GM23338 (cell line): ENCODE results near the gene TRIM27. TPM values are rescaled to one million over a fixed set of nuclear protein-coding genes. Genes with fewer than 3 reads are reported as not detected.

Experiments
- ATAC-seq: fragments of 200-7000 bp; cut with Tn5 transposase; 3 replicates; pipeline ENCODE4 v1.9.1; 2020
- DNase-seq: peaks from one replicate; pipeline ENCODE4 v3.0.0-alpha.2; 2015; ENCODE audit warnings: low spot score
- H2AFZ ChIP-seq: fragments of 200-600 bp; sonication (generic); 2 replicates; pipeline ENCODE4 v1.8.0; 2016; ENCODE audit warnings: antibody characterized with exemption, mild to moderate bottlenecking, moderate library complexity
- H3F3A ChIP-seq: fragments of 200-600 bp; sonication (generic); replicated peaks from 2 replicates; pipeline ENCODE4 v1.8.0; 2017; ENCODE audit warnings: antibody characterized with exemption, mixed run types, low read depth
- H3K27ac ChIP-seq: fragments of 200-600 bp; sonication (generic); 2 replicates; pipeline ENCODE4 v1.6.1; 2016; ENCODE audit warnings: low read depth
- H3K27me3 ChIP-seq: fragments of 200-600 bp; sonication (generic); 2 replicates; pipeline ENCODE4 v1.8.0; 2016; ENCODE audit warnings: mild to moderate bottlenecking, mixed run types, moderate library complexity; ENCODE audit not compliant: insufficient read depth
- H3K36me3 ChIP-seq: fragments of 200-600 bp; sonication (generic); 2 replicates; pipeline ENCODE4 v1.8.0; 2016; ENCODE audit warnings: mild to moderate bottlenecking; ENCODE audit not compliant: insufficient read depth
- H3K4me1 ChIP-seq: fragments of 200-600 bp; sonication (generic); 2 replicates; pipeline ENCODE4 v1.8.0; 2016; ENCODE audit warnings: mild to moderate bottlenecking, moderate library complexity; ENCODE audit not compliant: insufficient read depth
- H3K4me2 ChIP-seq: fragments of 200-600 bp; sonication (generic); 2 replicates; pipeline ENCODE4 v1.7.1; 2017; ENCODE audit warnings: mixed run types
- H3K4me3 ChIP-seq: fragments of 200-600 bp; sonication (generic); 2 replicates; pipeline ENCODE4 v1.6.1; 2016; ENCODE audit warnings: mixed run types
- H3K79me2 ChIP-seq: fragments of 200-600 bp; sonication (generic); replicated peaks from 2 replicates; pipeline ENCODE4 v1.8.0; 2017; ENCODE audit warnings: mild to moderate bottlenecking; ENCODE audit not compliant: insufficient read depth
- H3K9me2 ChIP-seq: fragments of 200-600 bp; sonication (generic); 2 replicates; pipeline ENCODE4 v1.8.0; 2017; ENCODE audit not compliant: insufficient read depth
- H4K20me1 ChIP-seq: fragments of 200-600 bp; sonication (generic); replicated peaks from 2 replicates; pipeline ENCODE4 v1.8.0; 2017; ENCODE audit warnings: mild to moderate bottlenecking; ENCODE audit not compliant: insufficient read depth
- H3K27ac Mint-ChIP-seq: 2 replicates; pipeline ENCODE4 v1.8.0; 2020; ENCODE audit warnings: inconsistent platforms, mild to moderate bottlenecking, moderate library complexity, mixed read lengths
- H3K27me3 Mint-ChIP-seq: 3 replicates; pipeline ENCODE4 v1.8.0; 2022; ENCODE audit warnings: low read depth, mild to moderate bottlenecking, moderate library complexity, mixed read lengths, inconsistent platforms; ENCODE audit not compliant: insufficient read depth, poor library complexity
- H3K36me3 Mint-ChIP-seq: 3 replicates; pipeline ENCODE4 v1.8.0; 2021; ENCODE audit warnings: low read depth, mild to moderate bottlenecking, inconsistent platforms, moderate library complexity, mixed read lengths
- H3K4me1 Mint-ChIP-seq: 3 replicates; pipeline ENCODE4 v1.8.0; 2020; ENCODE audit warnings: mild to moderate bottlenecking, inconsistent platforms, mixed read lengths
- H3K4me3 Mint-ChIP-seq: 3 replicates; pipeline ENCODE4 v1.8.0; 2021; ENCODE audit warnings: moderate library complexity, mild to moderate bottlenecking, inconsistent platforms, mixed read lengths
- H3K9me3 Mint-ChIP-seq: 3 replicates; pipeline ENCODE4 v1.8.0; 2020; ENCODE audit warnings: moderate library complexity, mild to moderate bottlenecking, inconsistent platforms, mixed read lengths
- CREB1 ChIP-seq: fragments of 250-450 bp; sonication (Bioruptor Pico); IDR thresholded peaks from 2 replicates; pipeline ENCODE4 v1.5.0; 2020; ENCODE audit warnings: low read depth, mild to moderate bottlenecking, moderate library complexity
- CTCF ChIP-seq, 2 experiments: fragments of 200-600 bp in 1 of 2; sonication (generic) in 1 of 2; conservative IDR thresholded peaks; 2 replicates each; pipeline versions ENCODE4 v1.5.1 to v1.6.1; 2016 to 2017; ENCODE audit warnings: antibody characterized with exemption in 2 of 2, low read depth in 2 of 2, mild to moderate bottlenecking in 2 of 2, moderate library complexity in 1 of 2
- ETS1 ChIP-seq: IDR thresholded peaks from 2 replicates; pipeline ENCODE4 v1.6.1; 2016; ENCODE audit warnings: antibody characterized with exemption
- EZH2 ChIP-seq: fragments of 200-600 bp; sonication (generic); IDR thresholded peaks from one replicate; pipeline ENCODE4 v1.8.0; 2017; ENCODE audit warnings: antibody characterized with exemption, mild to moderate bottlenecking, low read depth; ENCODE audit not compliant: unreplicated experiment
- EZH2phosphoT487 ChIP-seq: fragments of 200-600 bp; sonication (generic); IDR thresholded peaks from one replicate; pipeline ENCODE4 v1.8.1; 2018; ENCODE audit warnings: antibody characterized with exemption; ENCODE audit not compliant: unreplicated experiment
- JUNB ChIP-seq: IDR thresholded peaks from one replicate; pipeline ENCODE4 v1.6.1; 2016; ENCODE audit warnings: antibody characterized with exemption; ENCODE audit not compliant: unreplicated experiment
- POLR2AphosphoS5 ChIP-seq: IDR thresholded peaks from 2 replicates; pipeline ENCODE4 v1.6.1; 2016; ENCODE audit warnings: antibody characterized with exemption, low read depth
- STAT1 ChIP-seq: IDR thresholded peaks from one replicate; pipeline ENCODE4 v1.6.1; 2016; ENCODE audit warnings: antibody characterized with exemption; ENCODE audit not compliant: unreplicated experiment
- ZNF114 ChIP-seq: fragments of 250-450 bp; sonication (Bioruptor Pico); IDR thresholded peaks from 2 replicates; pipeline ENCODE4 v1.5.0; 2020; ENCODE audit warnings: mild to moderate bottlenecking, moderate library complexity
- ZNF331 ChIP-seq: fragments of 250-450 bp; sonication (Bioruptor Pico); IDR thresholded peaks from 2 replicates; pipeline ENCODE4 v1.5.0; 2020; ENCODE audit warnings: low read depth, mild to moderate bottlenecking, moderate library complexity
- ZNF462 ChIP-seq: fragments of 250-450 bp; sonication (Bioruptor Pico); IDR thresholded peaks from 2 replicates; pipeline ENCODE4 v1.5.0; 2020; ENCODE audit warnings: mild to moderate bottlenecking, moderate library complexity
- polyA plus RNA-seq: library from polyadenylated mRNA; unstranded; fragments of >200 nt; fragmentation: Nextera tagmentation; extraction: Ambion mirVana; gene quantifications from 2 replicates; pipeline ENCODE4 v1.2.1, GENCODE V29; 2016
- total RNA-seq: library from RNA; depleted of rRNA; stranded (reverse); fragments of >200 nt; shearing (Covaris generic); gene quantifications from 2 replicates; pipeline ENCODE4 v1.2.3, GENCODE V29; 2014

Gene TRIM27
- total and polyA plus RNA-seq, 2 experiments from 2014 or later = 43.1 to 127 TPM

- DNase-seq = no peak
- no peaks in the 10 kb centered on the region; the same call in 1 of the 2 replicates for H3K36me3 ChIP-seq
- no peaks in the 10 kb centered on the region for H3K79me2 ChIP-seq
- Mint-ChIP-seq H3K4me3 (no peak overlapping the region), H3K27ac (no peak overlapping the region), H3K4me1 (peaks cover 5% of the 10 kb centered on the region; the same call in 1 of the 3 replicates), H3K9me3 (peaks cover 27% of the 10 kb centered on the region), H3K27me3 (peaks cover 13% of the 10 kb centered on the region), H3K36me3 (peaks cover 9% of the 10 kb centered on the region)
- TF ChIP-seq ETS1 (no peak), JUNB (no peak), STAT1 (no peak), ZNF114 (CRISPR knock-in tag) (no peak), ZNF462 (CRISPR knock-in tag) (no peak), ZNF331 (CRISPR knock-in tag) (no peak), EZH2phosphoT487 (no peak), EZH2 (no peak), CREB1 (no peak), POLR2AphosphoS5 (no peak), CTCF (conservative IDR thresholded peaks at IDR 0.05; ENCODE audit: low read depth in 2 of 2) (no peak)
- H3K9me2 ChIP-seq = peaks cover 11% of the 10 kb centered on the region; the same call in 1 of the 2 replicates
- H3K27me3 ChIP-seq = no peaks in the 10 kb centered on the region
- H3K4me2 ChIP-seq = no peak overlapping the region
- H4K20me1 ChIP-seq = no peaks in the 10 kb centered on the region
- no peaks in the 10 kb centered on the region for H3F3A ChIP-seq
- H2AFZ ChIP-seq = no peak overlapping the region
- no peak for ATAC-seq
- no peak overlapping the region for H3K27ac ChIP-seq
- H3K4me1 ChIP-seq = no peaks in the 10 kb centered on the region; the same call in 1 of the 2 replicates
- H3K4me3 ChIP-seq = no peak overlapping the region
Observed at GRCh38 chr6:28965706-28966105, 41.9 kb upstream of the TRIM27 start.
